Measurements from ENCODE around the gene CUL4B. TPM values are rescaled to one million over a fixed set of nuclear protein-coding genes. Genes with fewer than 3 reads are reported as not detected.

CUL4B gene
- total and polyA plus RNA-seq, 2 donors (not counting 1 experiment from before 2014, with no cell fraction given) = 39.3 to 57.0 TPM

DNA sequence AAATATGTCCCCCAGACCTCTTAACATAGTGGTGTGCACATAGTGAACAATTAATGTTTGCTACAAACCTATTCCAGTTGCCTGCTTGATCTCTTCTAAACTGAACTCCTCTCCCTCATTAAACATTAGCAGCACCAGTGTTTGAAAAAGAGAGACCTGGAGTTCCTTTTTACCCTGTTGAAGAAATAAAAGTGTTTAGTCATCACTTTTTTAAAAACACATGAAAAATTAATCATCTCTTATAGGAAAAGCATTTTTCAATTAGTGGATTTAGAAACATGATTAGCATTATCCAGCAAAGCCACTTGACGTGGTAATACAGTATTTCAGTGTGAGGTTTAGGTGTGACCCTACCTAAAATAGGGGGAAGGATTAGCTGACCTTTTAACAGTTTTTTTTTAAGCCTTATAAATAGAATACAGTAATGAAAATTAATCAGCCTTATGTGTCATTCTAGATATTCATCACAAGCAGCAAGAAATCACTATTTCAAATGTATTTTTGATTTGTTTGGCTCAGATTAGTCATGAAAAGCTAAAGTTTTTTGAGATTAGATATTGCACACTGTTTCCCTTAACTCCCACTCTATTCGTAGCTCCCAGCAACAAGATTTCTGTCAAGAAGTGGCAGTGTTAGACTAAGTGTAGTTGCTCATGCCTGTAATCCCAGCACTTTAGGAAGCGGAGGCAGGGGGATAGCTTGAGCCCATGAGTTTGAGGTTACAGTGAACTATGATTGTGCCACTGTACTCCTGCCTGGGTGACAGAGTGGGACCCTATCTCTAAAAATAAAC is 26.2 kb downstream of the CUL4B start:
- no peaks in the 10 kb centered on the region for H3K36me3 ChIP-seq (ENCODE audit: control insufficient read depth, insufficient read depth, low read length)
- H3K4me1 ChIP-seq (ENCODE audit: control insufficient read depth, extremely low read depth, insufficient read depth, low read length) = no peaks in the 10 kb centered on the region
- peak in 1 of 2 donors; percentile 6 for DNase-seq (ENCODE audit: low read depth in 2 of 2)
- no peak overlapping the region for H3K4me3 ChIP-seq (replicated peaks in 1 of 4; ENCODE audit: control extremely low read depth in 1 of 4, insufficient read depth in 1 of 4, low read depth in 3 of 4, low read length in 4 of 4)
- H2AFZ ChIP-seq (ENCODE audit: low read length) = no peak overlapping the region
- no peak overlapping the region for H3K27ac ChIP-seq (ENCODE audit: insufficient read depth, low read length)
- H3K9me3 ChIP-seq (ENCODE audit: control insufficient read depth, insufficient read depth, low read depth, low read length) = no peaks in the 10 kb centered on the region
- no peak for TF ChIP-seq EZH2 (IDR thresholded peaks at IDR 0.05; ENCODE audit: low read length, missing control alignments)
- TF ChIP-seq, protein P1, sequence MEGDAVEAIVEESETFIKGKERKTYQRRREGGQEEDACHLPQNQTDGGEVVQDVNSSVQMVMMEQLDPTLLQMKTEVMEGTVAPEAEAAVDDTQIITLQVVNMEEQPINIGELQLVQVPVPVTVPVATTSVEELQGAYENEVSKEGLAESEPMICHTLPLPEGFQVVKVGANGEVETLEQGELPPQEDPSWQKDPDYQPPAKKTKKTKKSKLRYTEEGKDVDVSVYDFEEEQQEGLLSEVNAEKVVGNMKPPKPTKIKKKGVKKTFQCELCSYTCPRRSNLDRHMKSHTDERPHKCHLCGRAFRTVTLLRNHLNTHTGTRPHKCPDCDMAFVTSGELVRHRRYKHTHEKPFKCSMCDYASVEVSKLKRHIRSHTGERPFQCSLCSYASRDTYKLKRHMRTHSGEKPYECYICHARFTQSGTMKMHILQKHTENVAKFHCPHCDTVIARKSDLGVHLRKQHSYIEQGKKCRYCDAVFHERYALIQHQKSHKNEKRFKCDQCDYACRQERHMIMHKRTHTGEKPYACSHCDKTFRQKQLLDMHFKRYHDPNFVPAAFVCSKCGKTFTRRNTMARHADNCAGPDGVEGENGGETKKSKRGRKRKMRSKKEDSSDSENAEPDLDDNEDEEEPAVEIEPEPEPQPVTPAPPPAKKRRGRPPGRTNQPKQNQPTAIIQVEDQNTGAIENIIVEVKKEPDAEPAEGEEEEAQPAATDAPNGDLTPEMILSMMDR (conservative IDR thresholded peaks at IDR 0.05 in 1 of 2, IDR thresholded peaks at IDR 0.05 in 1 of 2; ENCODE audit: low read depth in 1 of 2, low read length in 2 of 2) = no peak
- no peak overlapping the region for H3K4me2 ChIP-seq (ENCODE audit: extremely low read depth, insufficient read depth, low read length)
- H3K27me3 ChIP-seq (ENCODE audit: control insufficient read depth, insufficient read depth, low read length) = no peaks in the 10 kb centered on the region
- no peaks in the 10 kb centered on the region for H4K20me1 ChIP-seq (ENCODE audit: control insufficient read depth, extremely low read depth, insufficient read depth, low read length)
- H3K79me2 ChIP-seq (ENCODE audit: control insufficient read depth, insufficient read depth, low read length) = no peaks in the 10 kb centered on the region
- no peak overlapping the region for H3K9ac ChIP-seq (ENCODE audit: insufficient read depth, low read length)

DNA sequence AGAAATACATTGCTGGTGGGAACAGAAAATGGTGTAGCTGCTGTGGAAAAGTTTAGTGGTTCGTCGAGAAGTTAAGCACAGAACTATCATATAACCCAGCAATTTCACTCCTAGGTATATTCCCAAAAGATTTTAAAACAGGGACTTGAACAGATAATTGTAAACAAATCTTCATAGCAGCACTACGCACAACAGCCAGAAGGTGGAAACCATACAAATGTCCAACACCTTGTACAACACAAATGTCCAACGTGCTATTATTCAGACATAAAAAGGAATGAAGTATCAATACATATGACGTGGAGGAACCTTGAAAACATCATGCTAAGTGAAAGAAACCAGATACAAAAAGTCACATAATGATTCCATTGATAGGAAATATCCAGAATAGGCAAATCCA is 37.9 kb downstream of the CUL4B start:
- Histone ChIP-seq H3K9me3 (ENCODE audit: control insufficient read depth, insufficient read depth, low read depth, low read length) (no peaks in the 10 kb centered on the region), H3K4me3 (replicated peaks in 1 of 4; ENCODE audit: control extremely low read depth in 1 of 4, insufficient read depth in 1 of 4, low read depth in 3 of 4, low read length in 4 of 4) (no peak overlapping the region), H3K4me1 (ENCODE audit: control insufficient read depth, extremely low read depth, insufficient read depth, low read length) (no peaks in the 10 kb centered on the region), H3K36me3 (ENCODE audit: control insufficient read depth, insufficient read depth, low read length) (no peaks in the 10 kb centered on the region), H3K9ac (ENCODE audit: insufficient read depth, low read length) (no peak overlapping the region), H3K27me3 (ENCODE audit: control insufficient read depth, insufficient read depth, low read length) (no peaks in the 10 kb centered on the region), H4K20me1 (ENCODE audit: control insufficient read depth, extremely low read depth, insufficient read depth, low read length) (no peaks in the 10 kb centered on the region), H3K79me2 (ENCODE audit: control insufficient read depth, insufficient read depth, low read length) (no peaks in the 10 kb centered on the region), H2AFZ (ENCODE audit: low read length) (no peak overlapping the region), H3K27ac (ENCODE audit: insufficient read depth, low read length) (no peak overlapping the region), H3K4me2 (ENCODE audit: extremely low read depth, insufficient read depth, low read length) (no peak overlapping the region)
- TF ChIP-seq, protein P1 (conservative IDR thresholded peaks at IDR 0.05 in 1 of 2, IDR thresholded peaks at IDR 0.05 in 1 of 2; ENCODE audit: low read depth in 1 of 2, low read length in 2 of 2) = no peak
- no peak for TF ChIP-seq EZH2 (IDR thresholded peaks at IDR 0.05; ENCODE audit: low read length, missing control alignments)
- DNase-seq (ENCODE audit: low read depth in 2 of 2) = no peak

GRCh38 chrX:120517936-120518335 is 42.8 kb downstream of the CUL4B start:
- Histone ChIP-seq H3K36me3 (ENCODE audit: control insufficient read depth, insufficient read depth, low read length) (no peaks in the 10 kb centered on the region), H3K27me3 (ENCODE audit: control insufficient read depth, insufficient read depth, low read length) (no peaks in the 10 kb centered on the region), H3K9ac (ENCODE audit: insufficient read depth, low read length) (no peak overlapping the region), H3K9me3 (ENCODE audit: control insufficient read depth, insufficient read depth, low read depth, low read length) (no peaks in the 10 kb centered on the region), H3K27ac (ENCODE audit: insufficient read depth, low read length) (peak overlapping the region; percentile 51), H3K4me1 (ENCODE audit: control insufficient read depth, extremely low read depth, insufficient read depth, low read length) (no peaks in the 10 kb centered on the region), H3K4me3 (replicated peaks in 1 of 4; ENCODE audit: control extremely low read depth in 1 of 4, insufficient read depth in 1 of 4, low read depth in 3 of 4, low read length in 4 of 4) (no peak overlapping the region), H2AFZ (ENCODE audit: low read length) (no peak overlapping the region), H4K20me1 (ENCODE audit: control insufficient read depth, extremely low read depth, insufficient read depth, low read length) (no peaks in the 10 kb centered on the region), H3K4me2 (ENCODE audit: extremely low read depth, insufficient read depth, low read length) (no peak overlapping the region), H3K79me2 (ENCODE audit: control insufficient read depth, insufficient read depth, low read length) (no peaks in the 10 kb centered on the region)
- TF ChIP-seq, protein P1 (conservative IDR thresholded peaks at IDR 0.05 in 1 of 2, IDR thresholded peaks at IDR 0.05 in 1 of 2; ENCODE audit: low read depth in 1 of 2, low read length in 2 of 2) = no peak
- no peak for TF ChIP-seq EZH2 (IDR thresholded peaks at IDR 0.05; ENCODE audit: low read length, missing control alignments)
- DNase-seq (ENCODE audit: low read depth in 2 of 2) = peak; percentile 76 to 85

All from fibroblast of lung (primary cell).